Measurements from ENCODE around the gene TRIM7. TPM values are rescaled to one million over a fixed set of nuclear protein-coding genes. Genes with fewer than 3 reads are reported as not detected.
A peak's percentile ranks its signal among the peaks of the same experiment; 100 is the strongest.

TRIM7 gene
- total and polyA plus RNA-seq, 2 experiments from 2014 or later, result 3.1 to 6.8 TPM

- in situ Hi-C loops (cut with MboI), result no loop called here
- Histone ChIP-seq H2AFZ (no peak overlapping the region), H3K79me2 (ENCODE audit: insufficient read depth) (peaks cover 37% of the 10 kb centered on the region), H3K9me2 (ENCODE audit: insufficient read depth) (no peaks in the 10 kb centered on the region), H3K36me3 (ENCODE audit: low read depth) (peaks cover 6% of the 10 kb centered on the region), H3K9ac (no peak overlapping the region), H3K27ac (no peak overlapping the region), H3K4me2 (ENCODE audit: unreplicated experiment) (no peak overlapping the region), H3F3A (ENCODE audit: insufficient read depth) (peaks cover 45% of the 10 kb centered on the region), H4K20me1 (ENCODE audit: insufficient read depth) (0 out of 2 replicates have a peak, but pooled peaks cover 1% of the 10 kb centered on the region), H3K4me3 (no peak overlapping the region), H3K4me1 (ENCODE audit: insufficient read depth) (no peaks in the 10 kb centered on the region), H3K27me3 (replicated peaks; ENCODE audit: insufficient read depth) (no peaks in the 10 kb centered on the region), H3K9me3 (ENCODE audit: low read depth) (no peaks in the 10 kb centered on the region)
- DNase-seq, result no peak
- TF ChIP-seq EZH2 (IDR thresholded peaks at IDR 0.05; ENCODE audit: insufficient read depth, poor library complexity, severe bottlenecking) (no peak), EZH2phosphoT487 (IDR thresholded peaks at IDR 0.05; ENCODE audit: insufficient read depth, low read depth) (no peak)
- 96% methylated on average over 6 of the region's 6 CpGs for WGBS, 2 experiments (ENCODE audit: low coverage in 1 of 2, low lambda C conversion rate in 2 of 2, missing lambda C conversion rate in 2 of 2)
Observed at GRCh38 chr5:181230551-181230950, 25.6 kb upstream of the TRIM7 start.

DNA sequence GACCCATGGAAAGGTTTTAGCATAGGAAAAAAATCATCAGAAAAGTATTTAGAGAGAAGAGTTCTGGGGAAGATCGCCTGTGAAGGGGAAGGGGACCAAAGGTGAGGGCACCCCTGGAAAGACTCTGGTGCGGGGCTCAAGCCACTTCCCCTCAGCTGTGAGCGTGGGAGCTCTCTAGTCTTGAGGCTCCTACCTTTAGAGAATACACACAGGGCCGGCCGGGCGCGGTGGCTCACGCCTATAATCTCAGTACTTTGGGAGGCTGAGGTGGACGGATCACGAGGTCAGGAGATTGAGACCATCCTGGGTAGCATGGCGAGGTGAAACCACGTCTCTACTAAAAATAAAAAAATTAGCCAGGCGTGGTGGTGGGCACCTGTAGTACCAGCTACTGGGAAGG lies 25.0 kb upstream of the TRIM7 start:
- WGBS, 2 experiments (ENCODE audit: low coverage in 1 of 2, low lambda C conversion rate in 2 of 2, missing lambda C conversion rate in 2 of 2), result 92 to 93% methylated on average over 13 of the region's 13 CpGs

GRCh38 chr5:181224390-181225229 lies 19.6 kb upstream of the TRIM7 start:
- Histone ChIP-seq H3K4me2 (ENCODE audit: unreplicated experiment) (peak overlapping the region; percentile 86), H4K20me1 (ENCODE audit: insufficient read depth) (no peaks in the 10 kb centered on the region), H3K36me3 (ENCODE audit: low read depth) (no peaks in the 10 kb centered on the region; the same call in 1 of the 2 replicates), H3K9me3 (ENCODE audit: low read depth) (no peaks in the 10 kb centered on the region), H2AFZ (0 out of 2 replicates have a peak overlapping the region, but pooled peaks have one; percentile 79), H3K79me2 (ENCODE audit: insufficient read depth) (peaks cover 57% of the 10 kb centered on the region), H3K27ac (no peak overlapping the region), H3K4me1 (ENCODE audit: insufficient read depth) (0 out of 2 replicates have a peak, but pooled peaks cover 12% of the 10 kb centered on the region), H3F3A (ENCODE audit: insufficient read depth) (peaks cover 21% of the 10 kb centered on the region), H3K4me3 (peak overlapping the region; percentile 83), H3K9me2 (ENCODE audit: insufficient read depth) (no peaks in the 10 kb centered on the region), H3K9ac (peak overlapping the region; percentile 92), H3K27me3 (replicated peaks; ENCODE audit: insufficient read depth) (no peaks in the 10 kb centered on the region)
- no peak for DNase-seq
- 76% methylated on average over 19 to 21 of the region's 22 CpGs for WGBS, 2 experiments (ENCODE audit: low coverage in 1 of 2, low lambda C conversion rate in 2 of 2, missing lambda C conversion rate in 2 of 2)
- TF ChIP-seq EZH2phosphoT487 (IDR thresholded peaks at IDR 0.05; ENCODE audit: insufficient read depth, low read depth) (no peak), EZH2 (IDR thresholded peaks at IDR 0.05; ENCODE audit: insufficient read depth, poor library complexity, severe bottlenecking) (no peak)
- in situ Hi-C loops (cut with MboI), result no loop called here

More for the DNA sequence above, 25.0 kb upstream of the TRIM7 start:
- Histone ChIP-seq H3K27ac (no peak overlapping the region), H3K27me3 (replicated peaks; ENCODE audit: insufficient read depth) (no peaks in the 10 kb centered on the region), H3K4me2 (ENCODE audit: unreplicated experiment) (no peak overlapping the region), H3K9me2 (ENCODE audit: insufficient read depth) (no peaks in the 10 kb centered on the region), H3K9ac (no peak overlapping the region), H3F3A (ENCODE audit: insufficient read depth) (peaks cover 40% of the 10 kb centered on the region), H3K4me3 (no peak overlapping the region), H4K20me1 (ENCODE audit: insufficient read depth) (no peaks in the 10 kb centered on the region), H3K36me3 (ENCODE audit: low read depth) (peaks cover under 1% of the 10 kb centered on the region; the same call in 1 of the 2 replicates), H2AFZ (no peak overlapping the region), H3K9me3 (ENCODE audit: low read depth) (no peaks in the 10 kb centered on the region), H3K79me2 (ENCODE audit: insufficient read depth) (peaks cover 42% of the 10 kb centered on the region), H3K4me1 (ENCODE audit: insufficient read depth) (0 out of 2 replicates have a peak, but pooled peaks cover 3% of the 10 kb centered on the region)
- TF ChIP-seq EZH2phosphoT487 (IDR thresholded peaks at IDR 0.05; ENCODE audit: insufficient read depth, low read depth) (no peak), EZH2 (IDR thresholded peaks at IDR 0.05; ENCODE audit: insufficient read depth, poor library complexity, severe bottlenecking) (no peak)
- DNase-seq, result no peak
- in situ Hi-C loops (cut with MboI), result no loop called here

GRCh38 chr5:181223729-181224389 lies 18.9 kb upstream of the TRIM7 start:
- TF ChIP-seq EZH2 (IDR thresholded peaks at IDR 0.05; ENCODE audit: insufficient read depth, poor library complexity, severe bottlenecking) (no peak), EZH2phosphoT487 (IDR thresholded peaks at IDR 0.05; ENCODE audit: insufficient read depth, low read depth) (no peak)
- H3K9ac ChIP-seq, result peak overlapping the region; percentile 92
- 0 out of 2 replicates have a peak, but pooled peaks cover 12% of the 10 kb centered on the region for H3K4me1 ChIP-seq (ENCODE audit: insufficient read depth)
- DNase-seq, result peak; percentile 64
- H2AFZ ChIP-seq, result peak overlapping the region; percentile 79; the same call in 1 of the 2 replicates
- H3K9me2 ChIP-seq (ENCODE audit: insufficient read depth), result no peaks in the 10 kb centered on the region
- no peaks in the 10 kb centered on the region for H3K9me3 ChIP-seq (ENCODE audit: low read depth)
- H3K27ac ChIP-seq, result peak overlapping the region; percentile 90
- H3K4me3 ChIP-seq, result peak overlapping the region; percentile 83
- peak overlapping the region; percentile 86 for H3K4me2 ChIP-seq (ENCODE audit: unreplicated experiment)
- no peaks in the 10 kb centered on the region; the same call in 1 of the 2 replicates for H3K36me3 ChIP-seq (ENCODE audit: low read depth)
- H3K27me3 ChIP-seq (replicated peaks; ENCODE audit: insufficient read depth), result no peaks in the 10 kb centered on the region
- no peaks in the 10 kb centered on the region for H4K20me1 ChIP-seq (ENCODE audit: insufficient read depth)
- in situ Hi-C loops (cut with MboI), result no loop called here
- H3K79me2 ChIP-seq (ENCODE audit: insufficient read depth), result peaks cover 52% of the 10 kb centered on the region
- H3F3A ChIP-seq (ENCODE audit: insufficient read depth), result peaks cover 16% of the 10 kb centered on the region
- WGBS, 2 experiments (ENCODE audit: low coverage in 1 of 2, low lambda C conversion rate in 2 of 2, missing lambda C conversion rate in 2 of 2), result 1 to 2% methylated on average over 14 to 30 of the region's 31 CpGs
